Fibroblast of skin of back (primary cell): ENCODE results near the gene HLA-DPA1.
A peak's percentile ranks its signal among the peaks of the same experiment; 100 is the strongest.
"Not testable (repeated sequence)": the region's sequence is repeated elsewhere in the genome, so short reads cannot be mapped to it uniquely, and the experiment has no call there.

Source experiments
- DNase-seq: peaks from one replicate; pipeline ENCODE4 v3.0.0-alpha.2; 2013

The HLA-DPA1 gene

DNA sequence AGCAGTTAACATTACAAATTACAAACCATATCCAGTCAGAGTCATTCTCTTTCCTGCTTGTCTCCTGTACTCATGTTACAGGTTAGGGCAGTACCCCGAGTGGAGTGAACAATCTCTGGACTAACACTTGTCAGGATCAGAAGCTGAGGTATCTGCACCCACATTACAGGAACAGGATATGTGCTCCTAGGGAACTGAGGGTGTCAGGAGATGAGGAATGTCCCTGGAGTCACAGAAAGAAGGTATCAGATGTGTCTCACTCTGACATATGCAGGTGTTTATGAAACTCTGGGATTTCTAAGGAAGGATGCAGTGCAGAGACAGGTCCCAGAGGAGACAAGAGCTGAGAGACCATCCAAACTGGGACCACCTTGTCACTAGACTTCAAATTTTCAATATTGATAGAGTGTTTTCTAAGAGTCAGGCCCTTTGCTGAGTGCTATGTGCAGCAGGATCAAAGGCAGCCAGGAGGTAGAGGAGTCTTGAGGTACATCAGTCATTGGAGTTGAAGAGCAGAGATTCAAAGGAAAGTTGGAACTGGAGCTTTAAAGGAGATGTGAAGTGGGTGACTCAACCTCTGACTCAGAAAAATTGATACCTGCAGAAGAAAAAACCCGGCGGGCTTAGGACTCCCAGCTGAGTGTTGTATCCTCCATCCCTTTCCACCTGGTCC is 14.9 kb upstream of the HLA-DPA1 start:
- DNase-seq = no peak

DNA sequence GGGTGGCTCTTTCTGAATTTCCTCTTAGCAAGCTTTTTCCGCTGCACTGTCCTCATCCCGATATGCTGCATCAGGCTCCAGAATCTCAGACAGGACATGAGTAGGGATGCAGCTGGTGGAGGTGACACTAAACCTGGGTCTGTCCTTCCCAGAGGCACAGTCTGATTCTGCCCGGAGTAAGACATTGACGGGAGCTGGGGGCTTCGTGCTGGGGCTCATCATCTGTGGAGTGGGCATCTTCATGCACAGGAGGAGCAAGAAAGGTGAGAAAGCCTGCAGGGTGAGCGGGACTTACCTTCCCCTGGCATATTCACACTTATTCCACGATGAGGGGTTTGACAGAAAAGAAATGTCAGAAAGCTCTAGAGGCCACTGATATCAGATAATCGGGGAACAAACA is 12.2 kb upstream of the HLA-DPA1 start:
- no peak for DNase-seq

GRCh38 chr6:33082702-33083101 is 9.3 kb upstream of the HLA-DPA1 start:
- DNase-seq = peak; percentile 48

GRCh38 chr6:33081098-33081824 is 7.8 kb upstream of the HLA-DPA1 start:
- DNase-seq = no peak

- peak; percentile 78 for DNase-seq
Measured at GRCh38 chr6:33080127-33081089, 7.0 kb upstream of the HLA-DPA1 start.

DNA sequence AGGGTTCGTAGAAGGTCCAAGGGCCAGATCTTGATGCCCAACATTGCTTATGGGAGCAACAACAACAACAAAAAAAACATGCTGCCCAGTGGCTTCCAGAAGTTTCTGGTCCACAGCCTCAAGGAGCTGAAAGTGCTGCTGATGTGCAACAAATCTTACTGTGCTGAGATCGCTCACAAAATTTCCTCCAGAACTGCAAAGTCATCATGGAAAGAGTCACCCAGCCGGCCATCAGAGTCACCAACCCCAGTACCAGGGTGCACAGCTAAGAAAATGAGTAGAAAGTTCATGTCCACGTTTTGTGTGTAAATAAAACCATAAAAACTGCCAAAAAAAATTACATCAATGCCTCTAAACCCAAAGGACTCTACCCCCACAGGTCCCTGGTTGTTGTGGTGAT is 6.1 kb upstream of the HLA-DPA1 start:
- DNase-seq = no peak

- DNase-seq = no peak
Measured at GRCh38 chr6:33078919-33079521, 5.6 kb upstream of the HLA-DPA1 start.

DNA sequence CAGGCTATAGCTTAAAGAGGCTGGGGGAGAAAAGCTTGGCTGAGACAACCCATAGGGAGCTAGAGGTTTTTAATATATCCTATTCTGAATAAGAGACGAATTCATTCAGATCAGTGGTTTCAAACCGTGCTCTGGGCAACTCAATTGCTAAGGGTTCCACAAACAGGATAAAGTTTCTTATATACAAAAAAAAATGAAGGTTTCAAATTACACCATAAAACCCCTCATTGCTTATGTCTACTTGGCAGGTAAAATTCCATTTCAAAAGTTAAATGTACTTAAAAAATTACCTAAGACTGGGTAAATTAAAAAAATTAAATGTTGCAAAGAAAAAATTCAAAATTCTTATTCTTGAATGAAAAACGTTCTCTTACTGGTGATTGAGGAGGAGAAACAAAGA is 5.0 kb upstream of the HLA-DPA1 start:
- DNase-seq = no peak

GRCh38 chr6:33077908-33078307 is 4.5 kb upstream of the HLA-DPA1 start:
- DNase-seq = no peak

GRCh38 chr6:33076406-33076934 is 3.0 kb upstream of the HLA-DPA1 start:
- DNase-seq = no peak

- DNase-seq = peak; percentile 65
Measured at GRCh38 chr6:33075568-33076405, 2.3 kb upstream of the HLA-DPA1 start, which contains the start of gene HLA-DPB1. TSS of gene HLA-DPB1 (plus strand) at chr6:33075990. CDS start at chr6:33076042, 52 bp downstream.

GRCh38 chr6:33075208-33075567 is 1.7 kb upstream of the HLA-DPA1 start:
- DNase-seq = no peak

DNA sequence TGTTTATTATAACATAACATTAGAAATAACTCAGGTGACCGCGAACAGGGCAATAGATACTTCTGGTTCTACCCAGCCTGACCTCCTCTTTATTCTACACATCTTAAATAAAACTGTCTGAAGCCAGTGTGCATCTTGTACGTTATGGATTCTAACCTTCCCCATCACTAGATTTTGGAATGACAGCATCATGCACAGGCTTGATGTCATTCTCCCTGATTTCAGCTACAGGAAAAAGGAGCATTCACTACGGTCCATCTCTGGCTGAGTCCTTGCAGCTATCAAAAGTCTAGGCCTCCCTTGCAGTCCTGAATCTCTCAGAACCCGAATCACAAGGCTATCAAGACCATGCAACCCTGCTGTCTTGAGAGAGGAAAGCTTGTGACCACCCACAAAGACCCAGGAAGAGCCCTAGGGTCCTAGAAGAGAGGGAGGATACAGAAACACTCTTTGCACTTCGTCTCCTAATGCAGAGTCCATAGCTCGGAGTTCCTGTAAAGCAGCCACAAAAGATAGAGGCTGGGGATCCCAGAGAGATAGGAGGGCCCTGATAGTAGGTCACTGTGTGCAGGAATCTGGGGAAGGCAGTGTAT is 845 bp downstream of the HLA-DPA1 start:
- no peak for DNase-seq

GRCh38 chr6:33071569-33071968 is 1.9 kb downstream of the HLA-DPA1 start:
- DNase-seq = no peak

- DNase-seq = no peak
Measured at GRCh38 chr6:33070909-33071308, 2.5 kb downstream of the HLA-DPA1 start.

DNA sequence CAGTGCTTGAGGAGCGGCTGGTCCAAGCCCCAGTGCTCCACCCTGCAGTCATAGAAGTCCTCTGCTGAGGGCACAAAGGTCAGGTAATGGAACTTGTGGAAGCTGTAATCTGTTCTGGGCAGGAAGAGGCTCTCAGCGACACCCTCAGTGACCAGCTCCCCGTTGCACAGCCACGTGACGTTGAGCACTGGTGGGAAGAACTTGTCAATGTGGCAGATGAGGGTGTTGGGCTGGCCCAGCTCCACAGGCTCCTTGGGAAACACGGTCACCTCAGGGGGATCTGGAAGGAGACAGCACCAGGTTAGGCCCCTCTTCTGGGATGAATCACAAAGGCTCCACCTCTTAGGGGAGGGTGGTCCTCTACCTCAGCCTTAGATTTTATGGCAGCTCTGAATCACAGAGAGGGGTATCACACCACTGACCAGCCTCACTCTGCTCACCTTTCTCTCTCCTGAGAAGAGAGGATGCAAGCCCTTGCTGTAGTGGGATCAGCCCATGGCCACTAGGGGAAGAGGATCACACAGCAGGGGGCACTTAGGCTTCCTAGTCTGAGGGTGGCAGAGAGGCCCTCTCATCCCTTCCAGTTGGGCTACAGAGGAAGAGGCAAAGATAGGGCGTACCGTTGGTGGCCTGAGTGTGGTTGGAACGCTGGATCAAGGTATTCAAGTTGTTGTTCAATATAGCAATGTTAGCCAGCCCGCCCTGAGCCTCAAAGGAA is 4.3 kb downstream of the HLA-DPA1 start:
- DNase-seq = no peak

DNA sequence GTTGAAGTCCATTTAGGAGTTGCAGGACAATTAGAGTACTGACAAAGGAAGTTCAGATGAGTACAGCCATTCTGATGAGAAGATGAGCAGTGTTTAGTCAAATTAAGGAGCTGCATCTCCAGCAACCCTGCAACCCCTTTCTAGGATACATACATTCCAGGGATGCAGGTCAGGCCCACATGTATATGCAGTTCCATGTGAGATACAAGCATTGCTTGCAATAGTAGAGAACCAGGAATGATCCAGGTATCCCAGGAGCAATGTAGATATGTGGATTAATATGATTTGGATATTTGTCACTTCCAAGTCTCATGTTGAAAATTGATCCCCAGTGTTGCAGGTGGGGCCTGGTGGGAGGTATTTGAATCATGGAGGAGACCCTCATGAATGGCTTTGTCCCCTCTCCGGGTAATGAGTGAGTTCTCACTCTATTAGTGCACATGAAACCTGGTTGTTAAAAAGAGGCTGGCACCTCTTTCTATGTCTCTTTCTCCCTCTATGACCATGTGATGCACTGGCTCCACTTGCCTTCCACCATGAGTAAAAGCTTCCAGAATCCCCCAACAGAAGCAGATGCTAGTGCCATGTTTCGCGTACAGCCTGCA is 6.4 kb downstream of the HLA-DPA1 start:
- DNase-seq = no peak

DNA sequence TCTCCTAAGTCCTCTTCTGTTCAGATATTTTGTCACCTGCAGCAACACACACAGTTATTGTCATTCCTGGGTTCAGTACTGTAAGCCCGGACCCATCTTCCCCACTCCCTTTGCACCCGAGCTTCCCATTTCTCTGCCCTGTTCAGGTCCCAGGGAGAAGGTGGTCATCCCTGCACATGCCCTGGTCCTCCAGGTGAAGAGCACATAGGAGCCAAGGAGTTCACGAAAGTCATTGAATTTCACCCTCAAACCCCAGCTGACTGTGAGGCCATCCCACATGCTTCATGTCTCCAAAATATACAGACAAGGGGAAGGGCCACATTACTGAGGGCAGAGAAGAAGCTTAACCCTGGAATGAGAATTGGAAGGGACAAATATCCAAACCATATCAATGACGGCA is 8.1 kb downstream of the HLA-DPA1 start:
- DNase-seq = no peak

GRCh38 chr6:33064723-33065122 is 8.7 kb downstream of the HLA-DPA1 start:
- no peak for DNase-seq

DNA sequence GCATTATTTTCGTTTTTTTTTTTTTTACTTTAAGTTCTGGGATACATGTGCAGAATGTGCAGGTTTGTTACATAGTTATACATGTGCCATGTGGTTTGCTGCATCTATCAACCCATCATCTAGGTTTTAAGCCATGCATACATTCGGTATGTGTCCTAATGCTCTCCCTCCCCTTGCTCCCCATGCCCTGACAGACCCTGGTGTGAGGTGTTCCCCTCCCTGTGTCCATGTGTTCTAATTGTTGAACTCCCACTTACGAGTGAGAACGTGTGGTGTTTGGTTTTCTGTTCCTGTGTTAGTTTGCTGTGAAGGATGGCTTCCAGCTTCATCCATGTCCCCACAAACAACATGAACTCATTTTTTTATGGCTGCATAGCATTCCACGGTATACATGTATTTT is 10.0 kb downstream of the HLA-DPA1 start:
- DNase-seq = not testable (repeated sequence)
